K562 (cell line): ENCODE measurements around the gene SPNS1. TPM values are rescaled to one million over a fixed set of nuclear protein-coding genes. Genes with fewer than 3 reads are reported as not detected.

Experiments
- ATAC-seq: fragments of 200-7000 bp; cut with Tn5 transposase; 3 replicates; pipeline ENCODE4 v1.9.1; 2020; ENCODE audit warnings: moderate library complexity
- BruUV-seq: library from RNA; stranded (reverse); fragments of 400-500 nt; replicated peaks from 2 replicates; lab custom pipeline; 2021; lab: Mats Ljungman, UMichigan
- CTCF ChIA-PET: fragments of 300-600 bp; formaldehyde crosslinking; extraction: SDS; loops from one replicate; lab custom pipeline; 2021; ENCODE audit warnings: low intra/inter-chr PET ratio; lab: Yijun Ruan, JAX
- POLR2A ChIA-PET: fragments of 300-600, 350-650 bp; sonication (Branson Sonifier 250); formaldehyde crosslinking; extraction: SDS; loops from one replicate; lab custom pipeline; 2021; ENCODE audit warnings: antibody characterized with exemption, inconsistent platforms; lab: Yijun Ruan, JAX
- DNase-seq, 4 experiments: peaks; one replicate each; pipeline versions ENCODE4 v3.0.0 to v3.0.0-alpha.2; 2011 to 2018; ENCODE audit warnings: low spot score in 3 of 4, mixed read lengths in 3 of 4; ENCODE audit errors: extremely low read depth in 1 of 4
- FAIRE-seq: peaks from 2 replicates; lab custom pipeline; 2011; peaks lifted over from hg19 to GRCh38; lab: Jason Lieb, UNC
- H2AFZ ChIP-seq: 2 replicates; pipeline ENCODE4 v1.6.0; 2011; ENCODE audit warnings: low read depth, low read length, control low read depth, inconsistent platforms
- H3K27ac ChIP-seq: fragments of 200-600 bp; 3 replicates; pipeline ENCODE4 v1.8.0; 2011; ENCODE audit warnings: low read depth, mild to moderate bottlenecking, control low read depth, inconsistent platforms, low read length, moderate library complexity, mixed read lengths; ENCODE audit errors: extremely low read depth
- H3K27me3 ChIP-seq, 2 experiments: fragments of 300-600 bp in 1 of 2; 2 replicates in 1 of 2; 3 replicates in 1 of 2; pipeline versions ENCODE4 v1.6.0 to v1.8.0; 2011; ENCODE audit warnings: inconsistent platforms in 2 of 2, low read length in 2 of 2, mild to moderate bottlenecking in 1 of 2, mixed read lengths in 1 of 2, moderate library complexity in 1 of 2; ENCODE audit not compliant: control insufficient read depth in 2 of 2, insufficient read depth in 2 of 2
- H3K36me3 ChIP-seq: fragments of 300-600 bp; 3 replicates; pipeline ENCODE4 v1.8.0; 2011; ENCODE audit warnings: mild to moderate bottlenecking, low read length, inconsistent platforms; ENCODE audit not compliant: control insufficient read depth, insufficient read depth
- H3K4me1 ChIP-seq, 2 experiments: fragments of 200-600 bp in 1 of 2; replicated peaks in 1 of 2; 2 replicates in 1 of 2; 3 replicates in 1 of 2; pipeline versions ENCODE4 v1.5.1 to v1.8.0; 2011; ENCODE audit warnings: inconsistent platforms in 2 of 2, low read length in 2 of 2, mild to moderate bottlenecking in 1 of 2, mixed read lengths in 1 of 2, moderate library complexity in 1 of 2; ENCODE audit not compliant: control insufficient read depth in 2 of 2, insufficient read depth in 2 of 2
- H3K4me2 ChIP-seq: 2 replicates; pipeline ENCODE4 v1.6.1; 2011; ENCODE audit warnings: low read length, control low read depth, inconsistent platforms, mixed read lengths; ENCODE audit not compliant: insufficient read depth
- H3K4me3 ChIP-seq: fragments of 200-600 bp; sonication (generic), shearing (Covaris generic); 2 replicates; pipeline ENCODE4 v1.5.1; 2016; ENCODE audit warnings: control low read depth, inconsistent platforms
- H3K79me2 ChIP-seq: fragments of 200-600 bp; 3 replicates; pipeline ENCODE4 v1.8.0; 2011; ENCODE audit warnings: low read length, inconsistent platforms; ENCODE audit not compliant: control insufficient read depth, insufficient read depth
- H3K9ac ChIP-seq, 2 experiments: 2 replicates each; pipeline versions ENCODE4 v1.6.0 to v1.6.1; 2011; ENCODE audit warnings: low read depth in 2 of 2, low read length in 2 of 2, control low read depth in 1 of 2, inconsistent platforms in 1 of 2, mild to moderate bottlenecking in 1 of 2, mixed read lengths in 1 of 2; ENCODE audit not compliant: insufficient read depth in 1 of 2
- H3K9me1 ChIP-seq: one replicate; pipeline ENCODE4 v1.6.0; 2011; ENCODE audit warnings: inconsistent platforms, mild to moderate bottlenecking, low read length, moderate library complexity; ENCODE audit not compliant: control insufficient read depth, insufficient read depth
- H3K9me3 ChIP-seq: replicated peaks from 2 replicates; pipeline ENCODE4 v1.5.1; 2011; ENCODE audit warnings: low read depth, low read length, inconsistent platforms; ENCODE audit not compliant: control insufficient read depth, insufficient read depth
- H4K20me1 ChIP-seq: replicated peaks from 2 replicates; pipeline ENCODE4 v1.6.1; 2011; ENCODE audit warnings: low read length, inconsistent platforms, mixed read lengths; ENCODE audit not compliant: control insufficient read depth, insufficient read depth
- BDP1 ChIP-seq: IDR thresholded peaks from 3 replicates; pipeline ENCODE4 v1.6.1; 2011; ENCODE audit not compliant: insufficient read length, insufficient read depth
- CBFA2T2 ChIP-seq: fragments of 450-650 bp; conservative IDR thresholded peaks from 2 replicates; pipeline ENCODE4 v1.6.1; 2017; ENCODE audit warnings: mild to moderate bottlenecking
- E2F5 ChIP-seq: sonication (generic); formaldehyde crosslinking; IDR thresholded peaks from 2 replicates; pipeline ENCODE4 v1.8.0; 2022; ENCODE audit warnings: mild to moderate bottlenecking, missing genetic modification reagents
- ETV1 ChIP-seq: fragments of 450-650 bp; conservative IDR thresholded peaks from 2 replicates; pipeline ENCODE4 v1.6.1; 2016; ENCODE audit warnings: missing genetic modification characterization, control low read depth, low read depth, missing compliant biosample characterization
- GTF2F1 ChIP-seq: IDR thresholded peaks from 2 replicates; pipeline ENCODE4 v1.6.1; 2011; ENCODE audit warnings: low read depth, low read length, improper control_type of control experiment
- MED1 ChIP-seq: sonication (generic); formaldehyde crosslinking; IDR thresholded peaks from 2 replicates; pipeline ENCODE4 v1.8.1; 2023; ENCODE audit warnings: missing genetic modification reagents, borderline replicate concordance
- MTA1 ChIP-seq: fragments of 450-650 bp; IDR thresholded peaks from 2 replicates; pipeline ENCODE4 v1.6.1; 2017; ENCODE audit warnings: borderline replicate concordance
- MXI1 ChIP-seq: IDR thresholded peaks from 2 replicates; pipeline ENCODE4 v1.6.1; 2011; ENCODE audit warnings: low read depth, mild to moderate bottlenecking, improper control_type of control experiment, low read length
- NFE2 ChIP-seq: IDR thresholded peaks from 2 replicates; pipeline ENCODE4 v1.6.1; 2014; ENCODE audit warnings: antibody characterized with exemption, low read depth
- PRDM10 ChIP-seq: fragments of 450-650 bp; IDR thresholded peaks from 2 replicates; pipeline ENCODE4 v1.6.1; 2018; ENCODE audit not compliant: partially characterized antibody
- SETDB1 ChIP-seq: IDR thresholded peaks from one replicate; pipeline ENCODE4 v1.6.1; 2012; ENCODE audit warnings: low read length, control low read depth, inconsistent platforms
- STAT6 ChIP-seq: sonication (generic); formaldehyde crosslinking; IDR thresholded peaks from 2 replicates; pipeline ENCODE4 v1.8.1; 2023; ENCODE audit warnings: mild to moderate bottlenecking, missing genetic modification reagents
- YY1 ChIP-seq, 3 experiments: IDR thresholded peaks; 2 replicates each; pipeline ENCODE4 v1.6.1; 2011; ENCODE audit warnings: low read length in 2 of 3, mild to moderate bottlenecking in 2 of 3, moderate library complexity in 2 of 3, borderline replicate concordance in 1 of 3, control low read depth in 1 of 3, low read depth in 1 of 3; ENCODE audit not compliant: insufficient read depth in 3 of 3, insufficient replicate concordance in 2 of 3, control insufficient read depth in 1 of 3, insufficient read length in 1 of 3; ENCODE audit errors: extremely low read depth in 1 of 3
- ZC3H4 ChIP-seq: sonication (generic); formaldehyde crosslinking; IDR thresholded peaks from 2 replicates; pipeline ENCODE4 v1.9.0; 2021; ENCODE audit warnings: missing genetic modification reagents, borderline replicate concordance
- ZKSCAN8 ChIP-seq: fragments of 200-800 bp; sonication (Bioruptor generic); IDR thresholded peaks from 2 replicates; pipeline ENCODE4 v1.6.1; 2016; ENCODE audit warnings: missing genetic modification characterization, missing compliant biosample characterization
- ZNF717 ChIP-seq: fragments of 250-450 bp; sonication (Bioruptor Pico); IDR thresholded peaks from 2 replicates; pipeline ENCODE4 v1.5.0; 2021
- WGBS: fragments of 100-300 bp; shearing (Covaris generic); methylation state at CpG from one replicate; pipeline ENCODE4 v1.1.6; 2016; ENCODE audit warnings: low coverage, mixed read lengths; ENCODE audit not compliant: insufficient coverage; ENCODE audit errors: missing lambda C conversion rate; 5-methylcytosine and 5-hydroxymethylcytosine counted together
- in situ Hi-C: fragments of 300-500 bp; cut with MboI; formaldehyde crosslinking; loops from 4 replicates; pipeline ENCODE4 v1.15.0; 2018; ENCODE audit warnings: inconsistent platforms, mixed read lengths
- intact Hi-C: fragments of 100-400 bp; cut with micrococcal nuclease; formaldehyde crosslinking; loops from 2 replicates; pipeline ENCODE4 v1.14.2; 2022
- polyA plus RNA-seq, 8 experiments: library from polyadenylated mRNA; depleted of rRNA in 4 of 8; stranded (reverse) in 5 of 8; unstranded in 3 of 8; fragments of >200 nt; fragmentation: Nextera tagmentation in 2 of 8; fragmentation: Illumina TruSeq in 1 of 8; extraction: Ambion mirVana in 2 of 8; extraction: Trizol in 1 of 8; gene quantifications; 2 replicates each; pipeline versions ENCODE4 v1.2.1 to v1.2.3, GENCODE V29; 2011 to 2014; ENCODE audit warnings: inconsistent platforms in 1 of 8, missing spikeins in 1 of 8
- total RNA-seq, 7 experiments: library from RNA; depleted of rRNA in 6 of 7; stranded (reverse); fragments of >200 nt in 6 of 7; fragmentation: Illumina TruSeq in 2 of 7; extraction: Trizol in 2 of 7; gene quantifications; 2 replicates each; pipeline versions ENCODE4 v1.2.1 to v1.2.3, GENCODE V29; 2011 to 2021; ENCODE audit warnings: low replicate concordance in 1 of 7

Gene SPNS1
- total and polyA plus RNA-seq, 9 of the 15 experiments (the other 6 are each of a cell fraction or from before 2014, with no cell fraction given), result 0.58 to 64.9 (median 13.7) TPM

GRCh38 chr16:28935346-28935745 is 39.2 kb upstream of the SPNS1 start:
- CTCF ChIA-PET, result no interaction called here
- Histone ChIP-seq H3K4me2 (peak overlapping the region; percentile 98), H3K4me1 (peaks cover 8 to 48% of the 10 kb centered on the region in 2 experiments; a peak in 4 of 5 replicates)
- TF ChIP-seq E2F5 (CRISPR knock-in tag) (no peak), MED1 (CRISPR knock-in tag) (no peak), ZKSCAN8 (CRISPR knock-in tag) (no peak), MXI1 (no peak), YY1 (IDR thresholded peaks at IDR 0.05; ENCODE audit: borderline replicate concordance in 1 of 3, control insufficient read depth in 1 of 3, extremely low read depth in 1 of 3, insufficient read depth in 3 of 3, insufficient read length in 1 of 3, insufficient replicate concordance in 2 of 3, low read depth in 1 of 3, low read length in 2 of 3) (no peak), MTA1 (no peak), PRDM10 (peak; percentile 38), STAT6 (CRISPR knock-in tag) (no peak), ZNF717 (no peak), CBFA2T2 (no peak), NFE2 (0 out of 2 replicates have a peak, but pooled peaks have one; percentile 18), ETV1 (tag) (no peak), ZC3H4 (CRISPR knock-in tag) (no peak), GTF2F1 (no peak), BDP1 (no peak), SETDB1 (no peak)

More at GRCh38 chr16:28935346-28935745, 39.2 kb upstream of the SPNS1 start:
- in situ Hi-C loops (loop anchor here (25.0 kb wide), 1 partner anchor 498 kb away; no protein-coding TSS in a partner anchor), intact Hi-C loops (loop anchor here (5.0 kb wide), 1 partner anchor 53 kb away; no protein-coding TSS in a partner anchor)
- Histone ChIP-seq H3K27ac (no peak overlapping the region), H3K36me3 (no peaks in the 10 kb centered on the region), H3K27me3 (no peaks in the 10 kb centered on the region), H3K4me3 (peak overlapping the region; percentile 48), H4K20me1 (no peaks in the 10 kb centered on the region), H2AFZ (no peak overlapping the region; the same call in 1 of the 2 replicates), H3K9ac (peak overlapping the region; percentile 68 to 70; a peak in 3 of 4 replicates), H3K79me2 (peaks cover 9% of the 10 kb centered on the region), H3K9me1 (no peaks in the 10 kb centered on the region), H3K9me3 (no peaks in the 10 kb centered on the region)
- BruUV-seq, result no TSS peak
- peak in 2 of 4 experiments; percentile 42 to 51 for DNase-seq
- POLR2A ChIA-PET, result interaction anchor here (0.6 kb wide), 2 partner anchors 72 to 616 kb away, joined by 3 read pairs; partner anchors contain the start of gene SH2B1
- 58% methylated on average over 4 of the region's 4 CpGs for WGBS
- ATAC-seq, result no peak
- FAIRE-seq, result peak; percentile 72
